Bronchial epithelial cell (primary cell): Measurements from ENCODE around the gene RAMP3. TPM values are rescaled to one million over a fixed set of nuclear protein-coding genes. Genes with fewer than 3 reads are reported as not detected.

Experiments used
- DNase-seq: peaks from one replicate; pipeline ENCODE4 v3.0.0-alpha.2; 2010; ENCODE audit warnings: low read depth
- FAIRE-seq: peaks from 2 replicates; lab custom pipeline; 2011; peaks lifted over from hg19 to GRCh38; lab: Jason Lieb, UNC
- H3K27me3 ChIP-seq: 2 replicates; pipeline ENCODE4 v1.5.1; 2011; ENCODE audit warnings: low read length; ENCODE audit not compliant: control insufficient read depth, insufficient read depth
- H3K36me3 ChIP-seq: 2 replicates; pipeline ENCODE4 v1.5.1; 2011; ENCODE audit warnings: low read length; ENCODE audit not compliant: control insufficient read depth, insufficient read depth
- H3K4me3 ChIP-seq: 2 replicates; pipeline ENCODE4 v1.5.1; 2011; ENCODE audit warnings: mild to moderate bottlenecking, low read depth, low read length, control low read depth
- CTCF ChIP-seq: IDR thresholded peaks from 2 replicates; pipeline ENCODE4 v1.5.1; 2011; ENCODE audit warnings: mild to moderate bottlenecking, moderate library complexity, low read length, control low read depth, inconsistent platforms; ENCODE audit not compliant: insufficient read depth, severe bottlenecking
- total RNA-seq: library from RNA; depleted of rRNA; stranded (reverse); fragments of >200 nt; gene quantifications from 2 replicates; pipeline ENCODE4 v1.2.1, GENCODE V29; 2014

The RAMP3 gene
- total RNA-seq, 1 donor from 2014 or later: not detected

GRCh38 chr7:45190406-45191165 is 33.0 kb downstream of the RAMP3 start:
- FAIRE-seq: no peak
- H3K4me3 ChIP-seq: no peak overlapping the region
- no peak for DNase-seq
- no peaks in the 10 kb centered on the region for H3K36me3 ChIP-seq
- H3K27me3 ChIP-seq: peaks cover 3% of the 10 kb centered on the region
- TF ChIP-seq CTCF: no peak

DNA sequence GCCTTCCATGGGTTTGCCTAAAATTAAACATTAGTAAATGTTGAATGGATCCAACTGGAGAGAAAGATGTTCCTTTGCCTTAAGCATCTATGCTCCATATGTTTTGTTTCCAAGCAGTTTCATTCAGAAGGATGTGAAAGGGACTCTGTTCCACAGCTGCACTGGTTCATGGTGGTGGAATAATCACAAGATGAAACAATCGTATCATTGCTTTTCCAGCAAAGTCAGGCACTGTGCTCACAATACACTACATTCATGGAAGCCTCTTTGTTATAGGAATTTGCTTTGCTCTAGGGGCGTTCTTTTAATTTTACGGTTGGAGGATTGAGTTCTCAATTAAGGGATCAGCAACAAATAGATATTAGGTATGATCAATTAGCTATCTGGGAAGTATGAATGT is 33.8 kb downstream of the RAMP3 start:
- no peak for DNase-seq
- peaks cover 3% of the 10 kb centered on the region for H3K27me3 ChIP-seq
- no peak overlapping the region for H3K4me3 ChIP-seq
- H3K36me3 ChIP-seq: no peaks in the 10 kb centered on the region
- FAIRE-seq: no peak
- no peak for TF ChIP-seq CTCF

GRCh38 chr7:45192621-45193041 is 35.0 kb downstream of the RAMP3 start:
- peaks cover 5% of the 10 kb centered on the region for H3K27me3 ChIP-seq
- TF ChIP-seq CTCF: no peak
- FAIRE-seq (no peak), DNase-seq (no peak)
- H3K36me3 ChIP-seq: no peaks in the 10 kb centered on the region
- no peak overlapping the region for H3K4me3 ChIP-seq

- Histone ChIP-seq H3K4me3 (no peak overlapping the region), H3K27me3 (peaks cover 5% of the 10 kb centered on the region), H3K36me3 (no peaks in the 10 kb centered on the region)
- TF ChIP-seq CTCF: no peak
- DNase-seq (no peak), FAIRE-seq (no peak)
These were observed 36.2 kb downstream of the RAMP3 start for GRCh38 chr7:45193828-45194227.

DNA sequence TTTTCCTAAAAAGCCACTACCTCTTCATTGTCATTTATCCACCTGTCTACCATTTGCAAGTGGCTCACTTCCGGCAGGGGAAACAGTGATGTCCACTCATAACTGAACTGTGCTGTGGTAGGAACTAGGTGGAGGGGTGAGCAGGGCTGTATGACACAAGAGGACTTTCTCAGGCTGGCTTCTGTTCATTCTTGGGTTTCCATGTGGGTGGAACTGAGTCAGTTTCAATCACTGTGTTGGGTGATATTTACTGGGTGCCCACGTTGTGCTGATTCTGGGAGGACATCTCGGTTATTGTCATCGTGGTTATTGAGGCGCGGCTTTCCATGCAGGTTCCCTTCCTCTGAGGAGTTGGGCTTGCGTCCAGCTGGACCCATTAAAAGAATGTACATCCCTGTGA is 38.8 kb downstream of the RAMP3 start:
- Histone ChIP-seq H3K36me3 (no peaks in the 10 kb centered on the region), H3K27me3 (peaks cover 7% of the 10 kb centered on the region), H3K4me3 (no peak overlapping the region)
- no peak for TF ChIP-seq CTCF
- DNase-seq (no peak), FAIRE-seq (peak; percentile 82)

DNA sequence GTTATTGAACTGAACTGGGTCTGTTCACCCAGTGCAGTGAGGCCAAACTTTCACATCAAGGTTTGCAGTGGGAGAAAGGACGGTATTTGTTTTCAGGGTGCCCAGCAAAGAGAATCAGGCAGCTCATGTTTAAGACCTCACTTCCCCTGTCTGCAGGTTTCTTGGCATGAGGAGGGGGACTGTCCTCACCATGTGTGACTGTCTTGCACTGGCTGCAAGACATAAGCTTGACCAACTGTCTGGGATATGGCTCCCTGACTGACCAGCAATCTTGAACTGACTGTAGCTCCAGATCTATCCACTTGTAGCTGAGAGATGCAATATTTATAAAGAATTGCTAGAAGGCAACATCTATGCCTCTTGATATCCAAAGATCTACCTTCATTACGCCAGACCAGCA is 39.9 kb downstream of the RAMP3 start:
- FAIRE-seq (no peak), DNase-seq (no peak)
- Histone ChIP-seq H3K36me3 (no peaks in the 10 kb centered on the region), H3K27me3 (peaks cover 4% of the 10 kb centered on the region), H3K4me3 (no peak overlapping the region)
- TF ChIP-seq CTCF: no peak
